NCI-H1930 (cell line): ENCODE measurements around the gene ZKSCAN4.

Experiments
- DNase-seq, 2 experiments: peaks; one replicate each; lab custom pipeline; 2025; lab: John Stamatoyannopoulos, UW

Gene ZKSCAN4

DNA sequence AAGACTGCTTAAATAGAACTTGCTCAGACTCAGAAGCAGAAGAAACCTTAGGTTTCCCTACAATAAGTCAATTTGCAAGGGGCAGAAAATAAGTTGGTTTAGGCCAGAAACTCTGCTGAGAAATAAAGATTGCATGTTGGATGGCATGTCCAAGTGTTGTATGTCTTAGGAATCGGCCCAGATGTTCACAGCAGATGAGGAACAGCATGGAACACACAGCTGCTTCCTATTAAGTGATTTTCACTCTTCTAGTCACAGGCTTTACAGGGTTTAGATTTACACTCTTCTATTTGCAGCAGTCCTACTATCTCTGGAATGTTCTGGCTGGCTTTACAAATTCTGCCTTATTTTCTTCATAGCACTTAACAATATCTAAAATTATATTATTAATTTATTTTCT is 3.2 kb downstream of the ZKSCAN4 start:
- DNase-seq = no peak

GRCh38 chr6:28245206-28245941 is 6.7 kb downstream of the ZKSCAN4 start:
- no peak for DNase-seq

- DNase-seq = no peak
Observed at GRCh38 chr6:28243946-28244345, 8.1 kb downstream of the ZKSCAN4 start.

DNA sequence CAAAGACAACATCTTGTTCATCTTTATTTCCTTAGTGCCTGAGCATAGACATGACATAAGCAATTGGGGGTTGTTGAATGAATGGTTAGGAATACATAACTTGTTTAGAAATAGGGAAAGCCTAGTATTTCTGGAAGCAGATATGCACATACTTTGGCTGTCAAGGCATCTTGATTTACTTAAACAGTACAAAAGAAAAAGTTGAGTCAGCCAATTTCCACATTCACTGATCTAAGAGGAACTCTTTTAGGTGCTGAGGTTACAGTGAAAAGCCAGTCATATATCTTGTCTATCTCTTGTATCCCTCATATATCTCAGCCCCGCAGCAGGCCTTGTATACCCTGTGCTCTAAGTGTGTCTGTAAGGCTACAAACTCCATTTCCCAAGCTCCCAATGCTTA is 11.6 kb downstream of the ZKSCAN4 start:
- no peak for DNase-seq

DNA sequence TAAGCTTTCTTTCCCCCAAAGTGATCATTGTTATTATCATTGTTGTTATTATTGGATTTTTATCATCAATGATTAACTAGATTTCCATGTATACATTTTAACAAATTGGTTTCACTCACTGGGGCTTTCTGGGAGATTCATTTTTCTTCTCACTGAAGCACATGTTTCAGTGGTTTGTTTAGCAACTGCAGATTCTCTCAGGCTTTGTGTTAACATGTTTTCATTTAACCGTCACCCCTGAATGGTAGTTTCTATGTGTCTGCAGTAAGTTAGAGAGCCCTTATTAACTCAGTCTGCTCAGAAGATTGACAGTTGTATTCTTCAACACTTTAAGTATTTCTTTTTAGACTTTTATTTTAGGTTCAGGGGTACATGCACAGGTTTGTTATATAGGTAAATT is 12.4 kb downstream of the ZKSCAN4 start:
- no peak for DNase-seq

DNA sequence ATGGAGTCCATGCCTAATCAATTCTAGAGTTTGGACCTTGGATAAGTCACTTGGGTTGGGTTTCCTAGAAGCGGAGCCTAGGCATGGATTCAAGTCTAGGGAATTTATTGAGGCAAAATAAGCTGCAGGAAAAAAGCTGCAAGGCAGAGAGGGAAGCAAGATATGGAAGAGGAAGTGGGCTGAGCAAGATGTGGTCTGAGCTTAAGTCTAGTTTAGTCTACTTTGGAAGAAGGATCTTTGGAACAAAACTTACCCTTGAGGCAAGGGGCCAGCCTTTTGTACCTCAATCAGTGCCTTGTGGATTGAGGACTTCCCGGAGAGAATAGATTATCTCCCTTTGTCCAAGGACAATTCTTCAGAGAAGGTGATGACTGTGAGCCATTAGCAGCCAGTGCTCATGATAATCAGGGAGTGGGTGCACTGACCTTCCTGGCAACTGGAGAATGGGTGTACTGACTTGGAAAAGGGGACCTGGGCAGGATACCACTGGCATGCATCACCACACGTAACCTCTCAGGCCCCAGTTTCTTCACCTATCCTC is 16.1 kb downstream of the ZKSCAN4 start:
- DNase-seq = no peak

DNA sequence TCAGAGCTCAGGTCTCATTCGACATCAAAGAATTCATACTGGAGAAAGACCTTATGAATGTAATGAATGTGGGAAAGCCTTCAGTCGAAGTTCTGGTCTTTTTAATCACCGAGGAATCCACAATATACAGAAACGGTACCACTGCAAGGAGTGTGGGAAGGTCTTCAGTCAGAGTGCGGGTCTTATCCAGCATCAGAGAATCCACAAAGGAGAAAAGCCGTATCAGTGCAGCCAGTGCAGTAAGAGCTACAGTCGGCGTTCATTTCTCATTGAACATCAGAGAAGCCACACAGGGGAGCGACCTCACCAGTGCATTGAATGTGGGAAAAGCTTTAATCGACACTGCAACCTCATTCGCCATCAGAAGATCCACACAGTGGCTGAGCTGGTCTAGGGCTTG is 19.3 kb downstream of the ZKSCAN4 start:
- DNase-seq = no peak

DNA sequence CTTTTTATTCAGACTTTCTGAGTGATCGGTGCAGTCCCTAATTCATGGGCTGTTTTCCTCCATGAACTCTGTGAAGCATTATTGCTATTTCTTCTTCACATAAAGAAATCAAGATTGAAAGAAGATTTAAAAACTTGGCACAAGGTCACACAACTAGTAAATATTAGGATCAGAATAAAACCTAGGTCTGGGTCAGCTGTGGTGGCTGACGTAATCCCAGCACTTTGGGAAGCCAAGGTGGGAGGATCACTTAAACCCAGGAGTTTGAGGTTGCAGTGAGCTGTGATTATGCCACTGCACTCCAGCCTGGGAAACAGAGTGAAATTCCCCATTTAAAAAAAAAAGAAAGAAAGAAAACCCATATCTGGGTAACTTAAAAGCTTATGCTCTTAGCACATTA is 25.6 kb downstream of the ZKSCAN4 start:
- DNase-seq = no peak

DNA sequence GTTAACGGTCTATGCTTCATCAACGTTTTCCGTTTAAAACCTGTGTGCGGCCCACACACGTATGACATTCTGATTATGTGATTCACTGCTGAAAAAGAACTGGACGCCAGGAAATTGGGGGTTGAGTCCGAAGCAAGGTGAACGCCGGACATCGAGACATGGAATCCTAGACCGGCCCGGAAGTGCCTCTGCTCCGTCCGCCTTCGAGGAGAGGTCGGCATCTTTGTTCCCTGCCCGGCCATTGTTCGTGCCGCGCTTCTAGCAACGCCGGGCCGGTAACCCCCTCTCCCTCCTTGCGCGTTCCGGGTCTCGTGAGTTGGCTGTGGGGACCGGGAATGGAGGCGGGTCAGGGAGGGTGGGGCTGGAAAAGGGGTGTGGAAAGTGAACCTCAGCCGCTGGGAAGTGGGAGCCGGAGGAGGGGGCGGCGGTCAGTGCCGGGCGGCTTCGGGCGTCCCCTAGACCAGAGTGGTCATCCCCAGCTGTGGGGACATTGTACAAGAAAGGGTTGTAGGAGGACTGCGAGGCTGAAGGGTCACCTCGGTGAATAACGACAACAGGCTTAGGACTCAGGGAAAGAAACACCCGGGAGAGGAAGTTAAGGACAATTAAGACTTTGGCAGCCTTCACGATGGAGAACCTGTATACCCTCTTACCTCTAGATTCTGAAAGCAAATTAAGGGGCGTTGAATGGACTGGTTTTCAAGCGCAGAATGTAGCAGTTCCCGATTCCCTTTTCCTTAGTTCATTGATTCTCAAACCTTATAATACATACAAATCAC is 26.8 kb downstream of the ZKSCAN4 start, which contains the start of gene ZSCAN9:
Gene ZSCAN9, plus strand, starts transcription at position 220 of the 779 bp plus-strand sequence. CDS start 1,810 bp downstream, outside the sequence.
- DNase-seq = peak; percentile 73 to 84

DNA sequence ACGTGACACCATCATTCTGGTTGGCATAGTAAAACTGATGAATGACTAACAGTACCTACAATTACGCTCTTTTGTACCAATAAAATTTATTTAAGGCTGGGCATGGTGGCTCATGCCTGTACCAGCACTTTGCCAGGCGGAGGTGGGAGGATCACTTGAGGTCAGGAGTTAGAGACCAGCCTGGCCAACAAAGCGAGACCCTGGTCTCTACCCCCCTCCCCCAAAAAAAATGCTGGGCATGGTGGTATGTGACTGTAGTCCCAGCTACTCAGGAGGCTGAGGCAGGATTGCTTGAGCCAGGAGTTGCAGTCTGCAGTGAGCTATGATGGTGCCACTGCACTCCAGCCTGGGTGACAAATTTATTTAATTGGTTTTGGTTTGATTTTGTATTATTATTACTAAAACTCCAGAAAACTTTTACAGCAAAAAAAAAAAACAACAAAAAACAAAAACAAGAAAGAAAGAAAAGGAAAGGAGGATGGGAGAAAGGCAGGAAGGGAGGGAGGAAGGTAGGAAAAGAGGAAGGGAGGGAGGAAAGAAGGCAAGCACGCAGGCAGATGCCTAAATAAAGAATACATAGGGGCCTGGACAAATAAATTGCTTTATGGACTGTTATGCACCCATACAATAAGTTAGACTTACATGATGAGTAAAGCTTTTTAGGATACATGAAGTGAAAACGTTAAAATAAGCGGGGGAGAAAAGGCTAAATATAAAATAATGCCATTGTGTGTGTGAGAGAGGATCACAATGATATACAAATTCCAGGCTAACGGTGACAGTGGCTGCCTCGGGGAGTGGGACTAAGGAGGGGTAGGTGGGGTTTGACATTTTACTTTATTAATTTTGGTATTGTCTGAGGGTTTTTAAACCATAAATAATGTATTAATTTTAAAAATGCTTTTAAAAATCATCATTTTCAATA is 27.7 kb downstream of the ZKSCAN4 start:
- no peak for DNase-seq

DNA sequence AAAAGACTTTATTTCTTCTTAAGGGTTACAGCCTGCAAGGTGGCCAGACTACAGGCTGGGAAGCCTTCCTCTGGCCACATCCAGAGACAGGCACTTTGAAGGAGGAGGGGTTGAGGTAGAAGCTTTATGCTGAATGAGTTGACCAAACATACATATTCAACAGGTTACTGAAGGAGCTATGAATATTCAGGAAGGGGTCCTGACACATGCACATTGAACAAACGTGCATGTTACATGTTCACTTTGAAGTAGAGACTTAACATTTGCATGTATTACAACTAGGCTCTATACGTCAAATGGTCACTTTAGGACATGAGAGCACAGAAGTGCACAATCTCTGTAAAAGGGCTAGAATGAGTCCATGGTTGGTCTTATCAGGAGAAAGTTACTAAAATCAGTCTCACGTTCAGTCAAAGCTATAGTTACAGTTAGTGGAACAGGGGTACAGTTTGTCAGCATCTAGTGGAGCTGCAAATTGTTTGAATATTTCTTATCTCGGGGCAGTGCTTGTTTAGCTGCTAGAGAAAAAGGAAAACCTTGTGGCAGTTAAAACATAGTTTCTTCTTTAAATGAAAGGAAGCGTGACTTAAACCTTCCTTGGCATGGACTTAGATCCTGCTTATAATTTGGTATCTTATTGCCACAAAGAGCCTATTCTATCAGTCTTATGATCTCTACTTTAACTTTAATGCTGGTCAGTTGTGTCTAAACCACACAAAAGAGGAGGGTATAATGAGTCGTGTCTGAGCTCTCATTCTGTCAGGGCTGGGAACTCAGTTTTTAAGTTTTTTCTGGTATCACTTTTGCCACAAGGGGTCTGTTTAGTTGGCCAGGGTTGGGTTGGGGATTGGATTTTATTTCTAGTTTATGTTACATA is 31.6 kb downstream of the ZKSCAN4 start:
- DNase-seq = no peak

DNA sequence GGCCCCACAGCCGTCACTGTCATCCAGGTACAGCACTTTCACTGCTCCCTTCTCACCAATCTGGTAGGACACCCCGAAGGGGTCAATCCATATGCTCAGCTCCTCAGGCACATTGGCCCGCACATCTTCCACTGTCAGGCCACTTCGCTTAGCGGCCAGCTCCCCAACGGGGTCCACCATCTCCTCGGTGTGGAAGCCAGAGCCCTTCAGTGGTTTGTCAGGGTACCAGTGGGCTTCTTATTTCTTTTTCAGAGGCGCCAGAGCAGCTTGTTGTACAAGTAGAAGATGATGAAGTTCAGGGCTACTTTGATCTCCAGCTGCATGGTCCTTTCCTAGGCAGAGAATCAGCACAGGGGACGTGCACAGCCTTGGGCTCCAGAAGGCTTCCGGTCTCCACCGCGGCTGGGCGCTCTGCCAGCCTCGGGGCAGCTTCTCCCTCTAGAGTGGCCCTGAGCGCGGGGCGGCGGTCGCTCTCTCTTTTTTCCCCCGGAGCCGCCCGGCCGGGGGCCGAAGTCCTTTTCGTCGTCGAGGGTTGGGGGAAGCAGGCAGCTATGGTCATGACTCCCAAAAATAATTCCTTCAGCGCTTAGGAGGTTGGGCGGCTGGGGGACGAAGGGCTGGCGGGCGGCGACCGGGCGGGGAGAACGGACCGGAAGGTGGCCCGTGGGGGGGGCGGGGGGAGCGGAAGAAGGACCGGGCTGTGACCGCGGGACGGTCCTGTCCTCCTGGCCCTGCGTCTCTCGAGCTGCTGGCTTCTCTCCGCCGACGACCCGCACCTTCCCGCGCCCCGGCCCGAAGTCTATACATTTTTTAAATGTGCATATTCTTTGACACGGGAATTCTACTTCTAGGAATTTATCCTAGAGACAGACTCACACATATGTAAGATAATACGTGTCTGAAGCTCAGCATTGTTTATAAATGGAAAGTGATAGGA is 33.5 kb downstream of the ZKSCAN4 start:
- peak; percentile 57 to 63 for DNase-seq

DNA sequence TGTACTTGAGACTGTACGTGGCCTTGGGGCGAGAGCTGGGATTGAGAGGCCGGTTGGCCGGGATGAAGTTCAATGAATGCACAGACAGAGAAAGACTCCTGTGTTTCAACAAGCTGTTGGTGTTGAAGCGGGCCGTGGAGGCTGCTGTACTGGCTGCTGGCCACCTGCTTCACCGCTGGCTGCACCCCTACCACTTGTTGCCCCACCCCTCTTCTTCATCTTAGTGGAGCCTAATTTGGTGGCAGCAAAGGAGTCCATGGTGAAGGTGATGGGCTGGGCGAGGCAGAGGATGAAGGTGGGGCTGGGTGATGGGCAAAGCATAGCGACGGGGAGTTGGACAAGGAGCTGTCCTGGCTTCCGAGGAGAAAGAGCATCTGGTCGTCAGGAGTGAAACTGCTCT is 34.2 kb downstream of the ZKSCAN4 start:
- DNase-seq = no peak

- no peak for DNase-seq
Observed at GRCh38 chr6:28215425-28215824, 36.6 kb downstream of the ZKSCAN4 start.

GRCh38 chr6:28213213-28213523 is 38.9 kb downstream of the ZKSCAN4 start:
- DNase-seq = no peak

DNA sequence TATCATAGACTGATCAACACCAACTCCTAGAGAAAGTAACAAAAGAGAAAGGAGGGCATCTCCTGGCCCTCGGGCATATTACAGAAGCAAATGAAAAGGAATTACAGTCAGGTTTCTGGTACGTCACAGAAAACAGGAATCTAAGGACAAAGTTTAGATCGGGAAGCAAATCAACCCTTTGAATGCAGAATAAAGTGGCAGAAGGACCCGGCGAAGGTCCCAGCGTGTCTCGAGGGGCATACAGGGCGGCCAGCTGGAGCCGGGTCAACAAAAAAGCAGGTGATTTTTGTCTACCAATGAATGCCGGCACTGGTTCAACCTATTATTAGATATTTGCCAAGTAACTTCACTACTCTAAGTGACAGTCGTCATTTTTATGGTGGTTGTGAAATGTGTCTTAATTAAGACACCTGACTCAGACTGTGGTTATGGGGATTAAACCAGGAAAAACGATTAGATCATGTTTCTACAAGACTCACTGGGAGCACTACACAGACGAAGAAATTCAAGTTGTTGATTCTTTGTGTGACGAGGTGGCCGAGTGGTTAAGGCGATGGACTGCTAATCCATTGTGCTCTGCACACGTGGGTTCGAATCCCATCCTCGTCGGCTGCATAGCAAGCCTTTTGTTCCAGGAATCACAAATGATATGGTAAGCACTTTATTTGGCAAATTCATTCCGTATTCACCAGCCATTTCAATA is 39.4 kb downstream of the ZKSCAN4 start:
- peak in 1 of 2 experiments; percentile 28 for DNase-seq

DNA sequence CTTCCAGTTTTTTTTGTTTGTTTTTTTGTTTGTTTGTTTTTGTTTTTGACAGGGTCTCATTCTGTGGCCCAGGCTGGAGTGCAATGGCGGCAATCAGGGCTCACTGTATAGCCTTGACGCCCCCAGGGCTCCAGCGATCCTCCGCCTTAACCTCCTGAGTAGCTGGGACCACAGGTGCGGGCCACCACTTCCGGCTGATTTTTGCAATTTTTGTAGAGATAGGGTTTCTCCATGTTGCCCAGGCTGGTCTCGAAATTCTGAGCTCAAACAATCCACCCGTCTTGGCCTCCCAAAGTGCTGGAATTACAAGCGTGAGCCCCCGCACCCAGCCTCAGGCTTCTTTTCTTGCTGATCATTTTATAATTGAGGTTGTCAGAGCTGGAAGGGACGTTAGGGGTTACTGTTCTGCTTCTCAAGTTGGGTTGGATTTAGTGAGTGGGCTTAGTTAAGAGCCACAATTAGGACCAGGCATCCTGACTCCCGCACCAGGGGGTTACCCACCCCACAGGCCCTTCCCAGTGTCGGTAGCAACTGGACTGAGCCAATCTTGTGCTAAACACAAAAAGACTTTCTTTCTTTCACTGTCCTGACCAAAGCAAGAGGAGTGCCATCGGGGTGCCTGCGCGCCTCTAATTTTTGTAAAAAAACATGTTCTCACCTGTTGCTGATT is 40.1 kb downstream of the ZKSCAN4 start:
- DNase-seq = no peak

- no peak for DNase-seq
Observed at GRCh38 chr6:28209753-28210535, 42.1 kb downstream of the ZKSCAN4 start.
